AG04450 (cell line): Measurements from ENCODE around the gene ZBTB25. TPM values are rescaled to one million over a fixed set of nuclear protein-coding genes. Genes with fewer than 3 reads are reported as not detected.

Experiments used
- CTCF ChIA-PET: fragments of 300-600, 350-600 bp; formaldehyde crosslinking; extraction: SDS; loops from one replicate; lab custom pipeline; 2022; ENCODE audit warnings: antibody characterized with exemption, inconsistent platforms; lab: Charles Lee
- POLR2A ChIA-PET: fragments of 350-600 bp; formaldehyde crosslinking; extraction: SDS; loops from one replicate; lab custom pipeline; 2021; ENCODE audit warnings: antibody characterized with exemption, inconsistent platforms; lab: Yijun Ruan, JAX
- DNase-seq: peaks from one replicate; pipeline ENCODE4 v3.0.0-alpha.2; 2011; ENCODE audit warnings: low read depth, low spot score
- H3K27ac ChIP-seq: one replicate; pipeline ENCODE4 v1.5.1; 2012; ENCODE audit warnings: low read depth, low read length, control low read depth
- H3K27me3 ChIP-seq: one replicate; pipeline ENCODE4 v1.6.0; 2012; ENCODE audit warnings: low read length; ENCODE audit not compliant: control insufficient read depth, insufficient read depth
- H3K4me3 ChIP-seq: 2 replicates; pipeline ENCODE4 v1.5.1; 2011; ENCODE audit warnings: mild to moderate bottlenecking, low read depth, low read length, control low read depth
- H3K9me3 ChIP-seq: 2 replicates; pipeline ENCODE4 v1.5.1; 2012; ENCODE audit warnings: low read length; ENCODE audit not compliant: control insufficient read depth, insufficient read depth
- CTCF ChIP-seq: IDR thresholded peaks from 2 replicates; pipeline ENCODE4 v1.5.1; 2011; ENCODE audit warnings: low read depth, low read length, control low read depth, inconsistent platforms
- polyA plus RNA-seq: library from polyadenylated mRNA; depleted of rRNA; stranded (reverse); fragments of >200 nt; gene quantifications from 2 replicates; pipeline ENCODE4 v1.2.3, GENCODE V29; 2011

Gene ZBTB25
- polyA plus RNA-seq, 1 experiment: 7.3 TPM

DNA sequence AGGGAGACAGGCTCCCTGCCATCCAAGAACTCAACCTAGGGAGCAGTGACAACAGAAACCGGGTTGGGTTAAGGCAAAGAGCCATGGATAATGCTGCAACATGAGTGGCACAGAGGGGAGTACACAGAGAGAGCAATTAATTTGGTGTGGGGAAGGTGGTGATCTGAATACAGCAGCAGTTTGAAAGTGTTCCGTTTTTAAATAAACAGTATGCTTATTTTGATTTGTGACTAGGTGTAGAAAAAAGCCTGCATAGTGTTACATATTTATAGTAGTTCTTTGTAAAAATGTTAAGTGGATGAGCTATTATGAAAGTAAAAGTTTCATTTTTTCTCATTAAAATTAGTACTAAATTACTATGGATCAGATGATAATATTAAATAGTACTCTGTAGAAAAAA, 29.6 kb downstream of the ZBTB25 start:
- ChIA-PET CTCF (interaction anchor here (0.5 to 1.0 kb wide), 2 partner anchors 12 to 36 kb away, joined by 3 to 4 read pairs; no protein-coding TSS in a partner anchor), POLR2A (no interaction called here)
- H3K4me3 ChIP-seq: no peak overlapping the region
- no peaks in the 10 kb centered on the region for H3K27me3 ChIP-seq
- H3K27ac ChIP-seq: no peak overlapping the region
- no peaks in the 10 kb centered on the region for H3K9me3 ChIP-seq
- no peak for TF ChIP-seq CTCF
- no peak for DNase-seq

DNA sequence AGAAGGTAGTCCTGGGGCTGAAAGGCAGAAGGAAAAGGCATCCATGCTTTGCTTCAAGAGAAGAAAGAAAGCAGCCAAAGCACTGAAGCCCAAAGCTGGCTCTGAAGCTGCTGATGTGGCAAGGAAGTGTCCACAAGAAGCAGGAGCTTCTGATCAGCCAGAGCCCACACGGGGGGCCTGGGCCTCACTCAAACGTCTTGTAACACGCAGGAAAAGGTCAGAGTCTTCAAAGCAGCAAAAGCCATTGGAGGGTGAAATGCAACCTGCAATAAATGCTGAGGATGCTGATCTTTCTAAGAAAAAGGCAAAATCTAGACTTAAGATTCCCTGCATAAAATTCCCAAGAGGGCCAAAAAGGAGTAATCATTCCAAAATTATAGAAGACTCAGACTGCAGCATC, 35.2 kb downstream of the ZBTB25 start:
- no peak overlapping the region for H3K4me3 ChIP-seq
- TF ChIP-seq CTCF: no peak
- DNase-seq: no peak
- ChIA-PET CTCF (no interaction called here), POLR2A (interaction anchor here (0.6 kb wide), 1 partner anchor 36 kb away, joined by 3 read pairs; no protein-coding TSS in a partner anchor)
- H3K27ac ChIP-seq: no peak overlapping the region
- H3K27me3 ChIP-seq: no peaks in the 10 kb centered on the region
- H3K9me3 ChIP-seq: no peaks in the 10 kb centered on the region

DNA sequence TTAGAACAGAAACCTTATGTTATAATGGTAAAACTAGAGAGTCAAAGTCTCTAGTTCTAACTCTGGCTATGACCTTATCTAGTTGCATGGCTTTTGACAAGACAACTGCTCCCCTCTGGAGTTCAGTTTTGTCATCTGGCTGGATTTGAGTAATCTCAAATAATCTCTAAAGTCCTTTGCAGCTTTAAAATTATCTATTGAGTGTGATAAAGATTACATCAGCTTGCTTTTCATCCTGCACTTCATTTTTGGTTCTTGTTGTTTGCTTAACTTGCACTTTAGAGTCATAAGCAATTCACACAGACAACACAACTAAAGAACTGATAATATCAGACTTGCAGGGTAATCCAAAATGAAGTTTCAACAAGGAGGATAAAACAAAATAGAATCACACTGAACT, 36.1 kb downstream of the ZBTB25 start:
- TF ChIP-seq CTCF: no peak
- DNase-seq: no peak
- Histone ChIP-seq H3K27me3 (no peaks in the 10 kb centered on the region), H3K9me3 (no peaks in the 10 kb centered on the region), H3K27ac (no peak overlapping the region), H3K4me3 (no peak overlapping the region)
- ChIA-PET CTCF (interaction anchor here (0.7 to 2.5 kb wide), 5 partner anchors 11 to 457 kb away, joined by 3 to 11 read pairs (median 4); no protein-coding TSS in a partner anchor), POLR2A (no interaction called here)

- CTCF ChIA-PET: interaction anchor here (0.6 to 2.5 kb wide), 6 partner anchors 12 to 456 kb away, joined by 3 to 11 read pairs (median 4); no protein-coding TSS in a partner anchor
- no peak for DNase-seq
- no peaks in the 10 kb centered on the region for H3K9me3 ChIP-seq
- H3K27me3 ChIP-seq: no peaks in the 10 kb centered on the region
- POLR2A ChIA-PET: no interaction called here
- no peak for TF ChIP-seq CTCF
- H3K4me3 ChIP-seq: no peak overlapping the region
- no peak overlapping the region for H3K27ac ChIP-seq
Measured at GRCh38 chr14:64467101-64467500, 36.5 kb downstream of the ZBTB25 start.

DNA sequence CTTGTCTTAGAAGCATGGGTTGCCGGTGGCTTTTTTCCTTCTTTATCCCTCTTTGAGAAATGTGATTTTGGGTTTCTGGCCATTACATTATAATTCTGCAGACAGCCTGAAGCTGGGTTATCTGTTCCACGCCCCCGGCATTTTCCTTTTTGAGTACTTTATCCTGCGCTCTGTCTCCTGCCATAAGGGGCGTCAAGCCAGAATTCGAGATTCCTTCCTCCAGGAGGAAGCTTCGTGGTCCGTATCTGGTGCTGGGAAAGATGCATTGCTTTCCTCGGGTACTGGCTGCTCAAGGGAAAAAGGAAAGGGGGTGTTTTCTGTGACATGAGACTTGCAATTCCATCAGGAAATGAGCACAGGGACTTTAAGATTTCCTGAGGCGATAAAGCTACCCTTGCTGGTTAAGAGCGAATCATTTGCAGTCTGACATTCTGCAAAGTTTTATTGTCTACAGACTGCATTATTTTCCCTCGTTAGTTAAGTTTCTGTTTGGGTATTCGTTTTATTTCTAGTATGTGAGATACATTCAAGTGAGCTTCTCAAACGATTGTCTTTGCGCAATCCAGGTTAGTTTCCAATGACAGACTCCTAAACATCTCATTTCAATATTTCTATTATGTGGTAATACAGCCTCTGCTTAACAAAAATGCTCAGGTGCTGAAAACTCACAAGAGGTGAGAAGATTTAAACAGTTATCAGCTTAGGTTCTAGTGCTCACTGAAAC, 37.6 kb downstream of the ZBTB25 start:
- DNase-seq: peak; percentile 8
- Histone ChIP-seq H3K27me3 (no peaks in the 10 kb centered on the region), H3K27ac (no peak overlapping the region), H3K9me3 (no peaks in the 10 kb centered on the region), H3K4me3 (peak overlapping the region; percentile 76)
- TF ChIP-seq CTCF: peak; percentile 64
- ChIA-PET POLR2A (interaction anchor here (0.6 kb wide), 1 partner anchor 97 kb away, joined by 3 read pairs; no protein-coding TSS in a partner anchor), CTCF (interaction anchor here (0.6 to 2.5 kb wide), 8 partner anchors 10 to 299 kb away, joined by 3 to 11 read pairs (median 4); no protein-coding TSS in a partner anchor)
